ENCODE data around the gene BCAP31.
A peak's percentile ranks its signal among the peaks of the same experiment; 100 is the strongest.

BCAP31 gene

GRCh38 chrX:153722704-153723350 lies 1.4 kb downstream of the BCAP31 start:
- ChIA-PET CTCF (interaction anchor here (1.2 to 1.5 kb wide), 2 partner anchors 9 to 14 kb away, joined by 4 read pairs; no protein-coding TSS in a partner anchor), POLR2A (no interaction called here)
- H3K9me3 ChIP-seq (ENCODE audit: control extremely low read depth in 1 of 5, control insufficient read depth in 4 of 5, insufficient read depth in 2 of 5, low read depth in 1 of 5, low read length in 4 of 5): peaks cover 0 to 8% (median 2%) of the 10 kb centered on the region in 5 experiments
- 50% methylated on average over 10 of the region's 12 CpGs for WGBS (ENCODE audit: insufficient coverage)
- peaks cover 0 to 8% (median 0%) of the 10 kb centered on the region in 5 experiments for H3K27me3 ChIP-seq (replicated peaks in 2 of 5; ENCODE audit: control insufficient read depth in 4 of 5, insufficient read depth in 5 of 5, low read length in 4 of 5)
- DNase-seq: peak in 2 of 3 donors; percentile 21 to 28
- peaks cover 0 to 30% (median 13%) of the 10 kb centered on the region in 4 experiments for H3K36me3 ChIP-seq (ENCODE audit: control insufficient read depth in 4 of 4, insufficient read depth in 4 of 4, low read length in 3 of 4)
- H3K4me3 ChIP-seq (ENCODE audit: control insufficient read depth in 1 of 7, extremely low read depth in 1 of 7, insufficient read depth in 4 of 7, low read depth in 2 of 7, low read length in 6 of 7): peak overlapping the region; percentile 45 to 78 (median 66)
- peaks cover 3 to 47% (median 42%) of the 10 kb centered on the region in 4 experiments for H3K4me1 ChIP-seq (ENCODE audit: control extremely low read depth in 1 of 4, control insufficient read depth in 4 of 4, insufficient read depth in 4 of 4, low read length in 3 of 4)
- peak overlapping the region; percentile 50 to 83 for H3K27ac ChIP-seq (ENCODE audit: insufficient read depth in 1 of 2, low read depth in 1 of 2, low read length in 2 of 2, poor library complexity in 1 of 2, severe bottlenecking in 2 of 2)

GRCh38 chrX:153719701-153720100 lies 4.5 kb downstream of the BCAP31 start:
- H3K9me3 ChIP-seq (ENCODE audit: control extremely low read depth in 1 of 5, control insufficient read depth in 4 of 5, insufficient read depth in 2 of 5, low read depth in 1 of 5, low read length in 4 of 5): peaks cover 0 to 8% (median 0%) of the 10 kb centered on the region in 5 experiments
- peaks cover 0 to 18% (median 0%) of the 10 kb centered on the region in 5 experiments for H3K27me3 ChIP-seq (replicated peaks in 2 of 5; ENCODE audit: control insufficient read depth in 4 of 5, insufficient read depth in 5 of 5, low read length in 4 of 5)
- CTCF ChIA-PET: interaction anchor here (1.2 to 3.2 kb wide), 2 partner anchors 10 to 12 kb away, joined by 6 to 14 read pairs; no protein-coding TSS in a partner anchor
- H3K4me1 ChIP-seq (ENCODE audit: control extremely low read depth in 1 of 4, control insufficient read depth in 4 of 4, insufficient read depth in 4 of 4, low read length in 3 of 4): peaks cover 3 to 17% (median 11%) of the 10 kb centered on the region in 4 experiments
- H3K36me3 ChIP-seq (ENCODE audit: control insufficient read depth in 4 of 4, insufficient read depth in 4 of 4, low read length in 3 of 4): peaks cover 0 to 47% (median 23%) of the 10 kb centered on the region in 4 experiments
- H3K4me3 ChIP-seq (ENCODE audit: control insufficient read depth in 1 of 7, extremely low read depth in 1 of 7, insufficient read depth in 4 of 7, low read depth in 2 of 7, low read length in 6 of 7): no peak overlapping the region
- 68% methylated on average over 2 of the region's 2 CpGs for WGBS (ENCODE audit: insufficient coverage)
- H3K27ac ChIP-seq (ENCODE audit: insufficient read depth in 1 of 2, low read depth in 1 of 2, low read length in 2 of 2, poor library complexity in 1 of 2, severe bottlenecking in 2 of 2): no peak overlapping the region
- POLR2A ChIA-PET: interaction anchor here (0.6 to 1.6 kb wide), 2 partner anchors 11 to 729 kb away, joined by 3 to 5 read pairs; no protein-coding TSS in a partner anchor
- no peak for DNase-seq

GRCh38 chrX:153719238-153719637 lies 4.9 kb downstream of the BCAP31 start:
- H3K27ac ChIP-seq (ENCODE audit: insufficient read depth in 1 of 2, low read depth in 1 of 2, low read length in 2 of 2, poor library complexity in 1 of 2, severe bottlenecking in 2 of 2): no peak overlapping the region
- peaks cover 0 to 7% (median 0%) of the 10 kb centered on the region in 5 experiments for H3K9me3 ChIP-seq (ENCODE audit: control extremely low read depth in 1 of 5, control insufficient read depth in 4 of 5, insufficient read depth in 2 of 5, low read depth in 1 of 5, low read length in 4 of 5)
- ChIA-PET CTCF (interaction anchor here (1.2 to 3.2 kb wide), 2 partner anchors 9 to 12 kb away, joined by 6 to 14 read pairs; no protein-coding TSS in a partner anchor), POLR2A (interaction anchor here (0.6 kb wide), 1 partner anchor 730 kb away, joined by 5 read pairs; no protein-coding TSS in a partner anchor)
- WGBS (ENCODE audit: insufficient coverage): no CpG with 5 or more reads among the region's 2 CpGs
- no peak for DNase-seq
- no peak overlapping the region for H3K4me3 ChIP-seq (ENCODE audit: control insufficient read depth in 1 of 7, extremely low read depth in 1 of 7, insufficient read depth in 4 of 7, low read depth in 2 of 7, low read length in 6 of 7)
- peaks cover under 1 to 51% (median 26%) of the 10 kb centered on the region in 4 experiments for H3K36me3 ChIP-seq (ENCODE audit: control insufficient read depth in 4 of 4, insufficient read depth in 4 of 4, low read length in 3 of 4)
- H3K4me1 ChIP-seq (ENCODE audit: control extremely low read depth in 1 of 4, control insufficient read depth in 4 of 4, insufficient read depth in 4 of 4, low read length in 3 of 4): peaks cover 3 to 17% (median 11%) of the 10 kb centered on the region in 4 experiments
- peaks cover 0 to 18% (median 0%) of the 10 kb centered on the region in 5 experiments for H3K27me3 ChIP-seq (replicated peaks in 2 of 5; ENCODE audit: control insufficient read depth in 4 of 5, insufficient read depth in 5 of 5, low read length in 4 of 5)

- no peak for DNase-seq
- H3K4me1 ChIP-seq (ENCODE audit: control extremely low read depth in 1 of 4, control insufficient read depth in 4 of 4, insufficient read depth in 4 of 4, low read length in 3 of 4): peaks cover 1 to 7% (median 4%) of the 10 kb centered on the region in 4 experiments
- whole genome bisulfite sequencing (ENCODE audit: insufficient coverage): 93% methylated on average over 9 of the region's 9 CpGs
- H3K27me3 ChIP-seq (replicated peaks in 2 of 5; ENCODE audit: control insufficient read depth in 4 of 5, insufficient read depth in 5 of 5, low read length in 4 of 5): peaks cover 0 to 10% (median 0%) of the 10 kb centered on the region in 5 experiments
- no peaks in the 10 kb centered on the region for H3K9me3 ChIP-seq (ENCODE audit: control extremely low read depth in 1 of 5, control insufficient read depth in 4 of 5, insufficient read depth in 2 of 5, low read depth in 1 of 5, low read length in 4 of 5)
- peaks cover 3 to 59% (median 30%) of the 10 kb centered on the region in 4 experiments for H3K36me3 ChIP-seq (ENCODE audit: control insufficient read depth in 4 of 4, insufficient read depth in 4 of 4, low read length in 3 of 4)
- POLR2A ChIA-PET: no interaction called here
- CTCF ChIA-PET: interaction anchor here (0.7 kb wide), 1 partner anchor 247 kb away, joined by 3 read pairs; no protein-coding TSS in a partner anchor
- H3K27ac ChIP-seq (ENCODE audit: insufficient read depth in 1 of 2, low read depth in 1 of 2, low read length in 2 of 2, poor library complexity in 1 of 2, severe bottlenecking in 2 of 2): no peak overlapping the region
- H3K4me3 ChIP-seq (ENCODE audit: control insufficient read depth in 1 of 7, extremely low read depth in 1 of 7, insufficient read depth in 4 of 7, low read depth in 2 of 7, low read length in 6 of 7): no peak overlapping the region
These were observed 6.7 kb downstream of the BCAP31 start for GRCh38 chrX:153717445-153717844.

- Histone ChIP-seq H3K4me1 (ENCODE audit: control extremely low read depth in 1 of 4, control insufficient read depth in 4 of 4, insufficient read depth in 4 of 4, low read length in 3 of 4) (no peaks in the 10 kb centered on the region), H3K27me3 (replicated peaks in 2 of 5; ENCODE audit: control insufficient read depth in 4 of 5, insufficient read depth in 5 of 5, low read length in 4 of 5) (peaks cover 0 to 17% (median 0%) of the 10 kb centered on the region in 5 experiments), H3K9me3 (ENCODE audit: control extremely low read depth in 1 of 5, control insufficient read depth in 4 of 5, insufficient read depth in 2 of 5, low read depth in 1 of 5, low read length in 4 of 5) (no peaks in the 10 kb centered on the region), H3K27ac (ENCODE audit: insufficient read depth in 1 of 2, low read depth in 1 of 2, low read length in 2 of 2, poor library complexity in 1 of 2, severe bottlenecking in 2 of 2) (no peak overlapping the region), H3K4me3 (ENCODE audit: control insufficient read depth in 1 of 7, extremely low read depth in 1 of 7, insufficient read depth in 4 of 7, low read depth in 2 of 7, low read length in 6 of 7) (no peak overlapping the region), H3K36me3 (ENCODE audit: control insufficient read depth in 4 of 4, insufficient read depth in 4 of 4, low read length in 3 of 4) (peaks cover 4 to 55% (median 26%) of the 10 kb centered on the region in 4 experiments)
- CTCF ChIA-PET: interaction anchor here (1.3 kb wide), 1 partner anchor 8 kb away, joined by 4 read pairs; no protein-coding TSS in a partner anchor
- 93% methylated on average over 2 of the region's 3 CpGs for WGBS (ENCODE audit: insufficient coverage)
- no peak for DNase-seq
- POLR2A ChIA-PET: no interaction called here
These were observed 9.9 kb downstream of the BCAP31 start for GRCh38 chrX:153714256-153714655.

- DNase-seq: no peak
- CTCF ChIA-PET: interaction anchor here (1.2 to 3.0 kb wide), 7 partner anchors 10 to 763 kb away, joined by 3 to 14 read pairs (median 4); no protein-coding TSS in a partner anchor
- H3K4me1 ChIP-seq (ENCODE audit: control extremely low read depth in 1 of 4, control insufficient read depth in 4 of 4, insufficient read depth in 4 of 4, low read length in 3 of 4): peaks cover 0 to 4% (median 2%) of the 10 kb centered on the region in 4 experiments
- WGBS (ENCODE audit: insufficient coverage): 95% methylated on average over 23 of the region's 27 CpGs
- peaks cover 0 to 18% (median 0%) of the 10 kb centered on the region in 5 experiments for H3K27me3 ChIP-seq (replicated peaks in 2 of 5; ENCODE audit: control insufficient read depth in 4 of 5, insufficient read depth in 5 of 5, low read length in 4 of 5)
- no peaks in the 10 kb centered on the region for H3K9me3 ChIP-seq (ENCODE audit: control extremely low read depth in 1 of 5, control insufficient read depth in 4 of 5, insufficient read depth in 2 of 5, low read depth in 1 of 5, low read length in 4 of 5)
- POLR2A ChIA-PET: no interaction called here
- no peak overlapping the region for H3K27ac ChIP-seq (ENCODE audit: insufficient read depth in 1 of 2, low read depth in 1 of 2, low read length in 2 of 2, poor library complexity in 1 of 2, severe bottlenecking in 2 of 2)
- no peak overlapping the region for H3K4me3 ChIP-seq (ENCODE audit: control insufficient read depth in 1 of 7, extremely low read depth in 1 of 7, insufficient read depth in 4 of 7, low read depth in 2 of 7, low read length in 6 of 7)
- peaks cover 0 to 49% (median 14%) of the 10 kb centered on the region in 4 experiments for H3K36me3 ChIP-seq (ENCODE audit: control insufficient read depth in 4 of 4, insufficient read depth in 4 of 4, low read length in 3 of 4)
These were observed 14.2 kb downstream of the BCAP31 start for GRCh38 chrX:153709726-153710674.

All from common myeloid progenitor, CD34-positive (primary cell).